Ishikawa (cell line): ENCODE results near the gene MUC22.

Experiments
- CEBPB ChIP-seq: IDR thresholded peaks from 2 replicates; pipeline ENCODE4 v1.6.1; 2012
- EP300 ChIP-seq: IDR thresholded peaks from 2 replicates; pipeline ENCODE4 v1.6.1; 2012; ENCODE audit warnings: borderline replicate concordance
- FOXM1 ChIP-seq: IDR thresholded peaks from 2 replicates; pipeline ENCODE4 v1.6.1; 2012; ENCODE audit warnings: low read depth, borderline replicate concordance
- TAF1 ChIP-seq: IDR thresholded peaks from 2 replicates; pipeline ENCODE4 v1.6.1; 2012; ENCODE audit warnings: low read depth, mild to moderate bottlenecking
- YY1 ChIP-seq: IDR thresholded peaks from 2 replicates; pipeline ENCODE4 v1.6.1; 2012; ENCODE audit warnings: low read depth
- TF ChIP-seq, protein P1 (sequence below): IDR thresholded peaks from 2 replicates; pipeline ENCODE4 v1.6.1; 2012
- TF ChIP-seq, protein P2 (sequence below): IDR thresholded peaks from 2 replicates; pipeline ENCODE4 v1.6.1; 2012; ENCODE audit warnings: low read depth, mild to moderate bottlenecking
- TF ChIP-seq, protein P3 (sequence below): IDR thresholded peaks from 2 replicates; pipeline ENCODE4 v1.6.1; 2012

DNA sequence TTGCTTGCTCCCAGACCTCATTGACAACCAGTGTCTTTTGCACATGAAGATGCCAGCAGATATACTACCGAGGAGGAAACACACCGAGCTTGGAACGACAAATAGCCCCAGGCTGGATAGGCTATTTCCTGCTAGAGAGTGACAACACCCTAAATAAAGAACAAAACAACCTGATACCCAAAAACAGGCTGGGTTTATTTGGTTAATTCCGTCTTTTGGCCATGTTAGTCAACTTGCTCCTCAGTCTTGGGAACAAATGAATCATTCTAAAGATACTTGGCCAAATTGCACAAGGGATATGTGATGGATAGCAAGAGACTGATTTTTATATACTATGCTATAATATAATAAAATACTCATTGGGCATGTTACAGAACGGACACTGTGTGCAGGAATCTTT is 11.5 kb upstream of the MUC22 start:
- TF ChIP-seq TAF1 (no peak), EP300 (no peak), CEBPB (no peak), YY1 (no peak), FOXM1 (no peak)
- TF ChIP-seq, protein P1, sequence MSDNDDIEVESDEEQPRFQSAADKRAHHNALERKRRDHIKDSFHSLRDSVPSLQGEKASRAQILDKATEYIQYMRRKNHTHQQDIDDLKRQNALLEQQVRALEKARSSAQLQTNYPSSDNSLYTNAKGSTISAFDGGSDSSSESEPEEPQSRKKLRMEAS: no peak
- TF ChIP-seq, protein P2, sequence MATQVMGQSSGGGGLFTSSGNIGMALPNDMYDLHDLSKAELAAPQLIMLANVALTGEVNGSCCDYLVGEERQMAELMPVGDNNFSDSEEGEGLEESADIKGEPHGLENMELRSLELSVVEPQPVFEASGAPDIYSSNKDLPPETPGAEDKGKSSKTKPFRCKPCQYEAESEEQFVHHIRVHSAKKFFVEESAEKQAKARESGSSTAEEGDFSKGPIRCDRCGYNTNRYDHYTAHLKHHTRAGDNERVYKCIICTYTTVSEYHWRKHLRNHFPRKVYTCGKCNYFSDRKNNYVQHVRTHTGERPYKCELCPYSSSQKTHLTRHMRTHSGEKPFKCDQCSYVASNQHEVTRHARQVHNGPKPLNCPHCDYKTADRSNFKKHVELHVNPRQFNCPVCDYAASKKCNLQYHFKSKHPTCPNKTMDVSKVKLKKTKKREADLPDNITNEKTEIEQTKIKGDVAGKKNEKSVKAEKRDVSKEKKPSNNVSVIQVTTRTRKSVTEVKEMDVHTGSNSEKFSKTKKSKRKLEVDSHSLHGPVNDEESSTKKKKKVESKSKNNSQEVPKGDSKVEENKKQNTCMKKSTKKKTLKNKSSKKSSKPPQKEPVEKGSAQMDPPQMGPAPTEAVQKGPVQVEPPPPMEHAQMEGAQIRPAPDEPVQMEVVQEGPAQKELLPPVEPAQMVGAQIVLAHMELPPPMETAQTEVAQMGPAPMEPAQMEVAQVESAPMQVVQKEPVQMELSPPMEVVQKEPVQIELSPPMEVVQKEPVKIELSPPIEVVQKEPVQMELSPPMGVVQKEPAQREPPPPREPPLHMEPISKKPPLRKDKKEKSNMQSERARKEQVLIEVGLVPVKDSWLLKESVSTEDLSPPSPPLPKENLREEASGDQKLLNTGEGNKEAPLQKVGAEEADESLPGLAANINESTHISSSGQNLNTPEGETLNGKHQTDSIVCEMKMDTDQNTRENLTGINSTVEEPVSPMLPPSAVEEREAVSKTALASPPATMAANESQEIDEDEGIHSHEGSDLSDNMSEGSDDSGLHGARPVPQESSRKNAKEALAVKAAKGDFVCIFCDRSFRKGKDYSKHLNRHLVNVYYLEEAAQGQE: no peak
- TF ChIP-seq, protein P3, sequence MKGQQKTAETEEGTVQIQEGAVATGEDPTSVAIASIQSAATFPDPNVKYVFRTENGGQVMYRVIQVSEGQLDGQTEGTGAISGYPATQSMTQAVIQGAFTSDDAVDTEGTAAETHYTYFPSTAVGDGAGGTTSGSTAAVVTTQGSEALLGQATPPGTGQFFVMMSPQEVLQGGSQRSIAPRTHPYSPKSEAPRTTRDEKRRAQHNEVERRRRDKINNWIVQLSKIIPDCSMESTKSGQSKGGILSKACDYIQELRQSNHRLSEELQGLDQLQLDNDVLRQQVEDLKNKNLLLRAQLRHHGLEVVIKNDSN: no peak
